ENCODE data around the gene TBC1D4.
"Not testable (repeated sequence)": the region's sequence is repeated elsewhere in the genome, so short reads cannot be mapped to it uniquely, and the experiment has no call there.

TBC1D4 gene

DNA sequence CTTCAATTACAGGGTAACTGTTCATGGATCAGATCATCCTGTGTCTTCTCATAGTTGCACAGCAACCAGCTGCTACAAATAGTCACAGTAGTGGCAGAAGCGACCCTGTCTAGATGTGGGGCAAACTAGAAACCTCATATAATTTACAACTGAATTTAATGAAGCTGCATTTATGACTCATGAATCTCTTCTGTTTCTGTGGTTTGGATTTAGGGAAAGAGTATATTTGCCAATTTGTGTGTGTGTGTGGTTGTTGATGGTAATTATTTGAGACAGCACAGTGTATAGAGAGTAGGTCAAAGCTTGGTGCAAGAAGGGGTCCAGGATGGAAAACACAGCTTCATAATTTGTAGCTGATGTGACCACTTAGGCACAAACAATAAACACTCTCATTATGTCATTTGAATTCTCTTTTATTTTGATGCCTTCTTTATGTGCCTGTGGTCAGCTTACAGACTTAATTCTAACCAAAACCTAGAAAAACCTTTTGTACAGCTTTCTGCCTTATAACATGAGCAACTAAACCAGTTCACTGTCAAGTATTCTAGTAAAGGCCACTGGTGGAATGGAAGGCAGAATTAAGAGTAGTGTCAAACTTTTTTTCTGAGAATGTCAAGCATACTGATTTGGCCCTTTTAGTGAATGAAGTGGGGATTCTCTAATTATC, 218.1 kb downstream of the TBC1D4 start:
- DNase-seq, result peak; percentile 35

DNA sequence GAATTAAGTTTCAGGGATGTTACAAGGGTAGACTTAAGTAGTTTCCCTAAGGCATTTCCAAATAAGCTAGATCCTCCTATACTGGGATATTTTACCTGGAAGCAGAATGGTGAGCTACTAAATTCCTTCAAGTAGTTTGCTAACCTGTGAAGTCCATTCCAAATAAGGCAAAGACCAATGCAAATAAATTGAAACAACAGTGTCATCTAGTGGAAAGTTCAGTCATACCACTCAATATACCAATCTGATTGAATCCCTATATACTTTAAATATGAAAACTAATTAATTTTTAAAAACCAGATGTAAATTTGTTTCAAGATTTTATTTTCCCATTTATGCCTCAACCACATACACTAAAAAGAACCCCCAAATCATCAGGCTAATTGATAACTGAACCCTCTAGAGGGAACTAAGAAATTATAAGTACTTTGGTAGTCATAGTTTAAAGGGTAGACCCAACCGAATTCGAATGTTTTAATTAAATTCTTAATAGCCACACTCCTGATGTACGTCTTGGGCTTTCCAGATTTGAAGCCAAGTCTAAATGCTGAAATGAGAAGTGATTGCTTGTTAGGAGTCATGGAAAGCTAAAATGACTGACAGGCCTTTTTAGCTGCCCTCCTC, 223.7 kb downstream of the TBC1D4 start:
- DNase-seq, result peak; percentile 52

DNA sequence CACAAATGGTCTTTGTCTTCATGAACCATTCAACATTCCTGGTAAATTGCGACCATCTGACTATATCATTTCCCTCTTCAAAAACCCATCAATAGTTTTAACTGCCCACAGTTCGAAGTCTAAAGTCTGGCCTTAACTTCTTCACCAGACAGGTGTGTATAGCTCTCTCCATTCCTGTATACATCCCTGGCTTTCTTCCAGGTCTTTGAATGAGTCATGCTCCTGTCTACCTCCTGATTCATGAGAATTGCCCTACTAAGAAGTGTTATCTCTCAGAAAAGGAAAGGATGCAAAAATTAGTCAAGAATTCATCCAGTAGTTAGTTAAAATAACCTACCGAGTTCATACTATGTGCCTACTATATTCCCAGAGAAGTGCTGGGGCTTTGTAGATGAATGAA, 225.0 kb downstream of the TBC1D4 start:
- DNase-seq, result no peak

DNA sequence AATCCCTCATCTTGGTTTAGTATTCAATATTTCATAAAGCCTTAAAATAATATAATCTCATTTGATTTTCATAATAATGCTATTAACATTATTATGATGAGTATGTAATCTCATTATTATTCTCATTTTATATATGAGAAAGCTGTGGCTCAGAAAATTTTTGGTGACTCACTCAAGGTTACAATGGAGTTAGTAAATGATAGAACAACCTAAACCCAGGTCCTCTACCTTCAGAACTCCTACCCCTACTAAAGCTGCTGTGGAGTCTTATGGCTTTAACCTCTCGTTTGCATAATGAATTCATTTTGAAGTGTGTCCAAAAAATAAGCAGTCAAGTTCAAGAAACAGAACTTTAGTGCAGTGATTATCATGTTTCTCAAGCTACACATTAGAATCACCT, 226.3 kb downstream of the TBC1D4 start:
- no peak for DNase-seq

DNA sequence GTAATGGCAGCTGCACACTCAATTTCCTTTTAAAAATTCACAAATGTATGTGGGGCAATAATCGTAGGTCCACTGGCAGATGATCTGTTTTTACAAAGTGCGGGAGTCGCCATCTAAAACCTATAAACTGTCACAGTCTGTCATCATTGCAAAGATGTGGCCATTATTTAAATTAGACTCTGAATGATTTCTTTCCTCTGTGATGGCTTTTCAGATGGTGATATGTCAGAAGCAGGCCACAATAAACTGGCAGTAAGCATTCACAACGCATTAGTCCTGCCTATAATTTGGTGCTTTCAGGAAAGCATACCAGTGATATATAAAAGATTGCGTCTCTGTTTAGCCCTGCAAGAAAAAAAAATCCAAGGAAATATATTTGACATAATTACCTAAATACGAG, 226.8 kb downstream of the TBC1D4 start:
- DNase-seq, result no peak

DNA sequence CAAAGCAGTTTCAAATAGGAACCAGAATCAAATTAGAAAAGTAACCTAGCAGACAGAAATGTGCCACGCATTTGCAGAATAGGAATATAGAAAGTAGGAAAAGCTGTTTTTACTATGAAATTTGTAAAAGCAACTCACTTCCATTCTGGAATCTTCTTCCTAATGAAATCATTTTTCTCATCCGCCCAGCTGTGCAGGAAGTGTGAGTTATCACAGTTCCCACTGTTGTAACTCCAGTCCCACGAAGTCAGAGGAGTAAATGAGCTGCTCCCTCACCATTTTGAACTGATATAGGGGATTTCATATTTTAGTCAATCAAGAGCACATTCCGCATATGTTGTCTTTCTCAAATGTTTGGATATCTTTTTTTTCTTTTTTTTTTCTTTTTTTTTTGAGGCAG, 230.8 kb downstream of the TBC1D4 start:
- peak; percentile 30 for DNase-seq

DNA sequence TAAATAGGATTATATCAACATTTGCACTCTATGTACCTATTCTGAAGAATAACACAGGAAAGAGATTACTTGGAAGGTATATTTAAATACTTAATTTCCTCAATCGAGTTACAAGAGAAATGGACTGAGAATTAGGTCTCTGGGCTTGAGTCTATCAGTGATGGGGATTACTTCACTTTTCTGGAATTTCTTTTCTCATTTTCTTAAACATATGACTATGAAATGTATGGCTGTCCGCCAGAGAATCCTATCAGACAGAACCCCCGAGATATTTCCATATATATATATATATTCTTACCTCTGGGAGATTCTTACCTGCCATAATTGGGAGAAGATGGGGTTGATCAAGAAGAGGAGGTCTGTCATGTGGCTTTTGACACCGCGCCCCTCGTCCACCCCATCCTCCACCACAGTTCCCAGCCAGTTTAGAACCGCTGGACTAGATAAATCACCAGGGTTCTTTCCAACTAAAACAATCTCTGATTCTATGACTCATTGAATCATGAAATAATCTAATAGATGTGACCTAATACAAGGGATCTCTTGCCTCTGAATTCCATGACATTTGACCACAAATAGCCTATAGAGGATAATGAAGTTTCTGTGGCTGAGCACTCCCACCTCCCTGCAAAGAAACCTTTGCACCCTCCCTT, 231.3 kb downstream of the TBC1D4 start:
- DNase-seq, result peak; percentile 81

DNA sequence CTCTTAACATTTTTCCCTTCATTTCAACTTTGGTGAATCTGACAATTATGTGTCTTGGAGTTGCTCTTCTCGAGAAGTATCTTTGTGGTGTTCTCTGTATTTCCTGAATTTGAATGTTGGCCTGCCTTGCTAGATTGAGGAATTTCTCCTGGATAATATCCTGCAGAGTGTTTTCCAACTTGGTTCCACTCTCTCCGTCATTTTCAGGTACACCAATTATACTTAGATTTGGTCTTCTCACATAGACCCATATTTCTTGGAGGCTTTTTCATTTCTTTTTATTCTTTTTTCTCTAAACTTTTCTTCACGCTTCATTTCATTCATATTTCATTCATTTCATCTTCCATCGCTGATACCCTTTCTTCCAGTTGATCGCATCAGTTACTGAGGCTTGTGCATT, 236.4 kb downstream of the TBC1D4 start:
- not testable (repeated sequence) for DNase-seq

DNA sequence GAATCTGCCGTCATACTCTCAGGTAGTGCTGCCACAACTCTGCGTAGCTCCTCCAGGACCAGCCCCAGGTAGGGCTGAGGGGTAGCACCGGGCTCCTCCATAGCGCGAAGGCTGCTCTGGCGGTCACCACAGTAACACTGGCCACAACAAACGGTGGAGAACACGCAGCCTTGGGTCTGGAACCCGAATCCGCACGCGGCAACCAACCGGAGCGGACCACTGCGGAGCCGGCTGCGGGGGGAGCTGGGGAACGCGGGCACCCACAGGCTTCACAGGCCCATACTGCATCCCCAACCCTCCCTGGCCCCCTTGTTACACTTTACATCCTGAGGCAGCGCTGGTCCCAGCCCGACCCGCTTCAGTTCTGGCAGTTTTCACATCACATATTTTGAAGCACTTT, 241.7 kb downstream of the TBC1D4 start:
- not testable (repeated sequence) for DNase-seq

DNA sequence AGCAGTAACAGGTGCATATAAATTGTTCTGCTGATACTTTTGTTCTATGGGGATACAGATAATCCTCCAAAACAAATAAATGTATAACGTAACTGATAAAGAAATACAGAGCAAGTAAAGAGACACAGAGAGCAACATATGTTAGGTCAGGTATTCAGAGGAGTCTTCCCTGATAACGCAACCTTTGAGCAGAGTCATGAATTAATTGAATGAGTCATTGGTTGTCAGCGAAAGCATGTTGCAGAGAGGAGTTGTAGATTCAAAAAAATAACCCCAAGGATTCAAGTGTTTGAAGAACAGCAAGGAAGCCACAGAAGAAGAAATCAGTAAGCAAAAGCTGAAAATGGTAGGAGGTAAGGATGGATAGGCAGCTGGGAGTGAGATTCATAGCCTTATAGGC, 245.2 kb downstream of the TBC1D4 start:
- DNase-seq, result no peak
